Measurements from ENCODE around the gene ERICH6B. TPM values are rescaled to one million over a fixed set of nuclear protein-coding genes. Genes with fewer than 3 reads are reported as not detected.

Gene ERICH6B
- total and polyA plus RNA-seq, 2 of the 8 experiments (the other 6 are each of a cell fraction or from before 2014, with no cell fraction given) = not detected

DNA sequence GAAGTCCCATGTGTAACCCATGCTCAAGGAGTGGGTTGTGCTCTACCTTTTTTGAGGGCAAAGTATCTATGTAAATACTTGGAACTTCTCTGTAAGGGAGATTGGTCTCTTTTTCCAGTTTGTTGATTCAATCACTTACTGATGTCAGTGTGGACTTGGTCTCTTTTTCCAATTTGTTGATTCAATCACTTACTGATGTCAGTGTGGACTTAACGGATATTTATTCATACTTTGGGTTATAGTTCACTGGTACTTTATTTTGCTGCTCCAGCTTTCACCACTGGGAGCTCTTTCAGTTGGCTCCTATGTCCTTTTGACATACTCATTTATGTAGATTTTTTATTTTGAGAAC, 114.4 kb downstream of the ERICH6B start:
- Histone ChIP-seq H3K23ac (ENCODE audit: insufficient read length) (no peak overlapping the region), H3K79me1 (ENCODE audit: low read depth, low read length) (no peaks in the 10 kb centered on the region), H3K4ac (replicated peaks; ENCODE audit: insufficient read length, low read depth, low read length) (no peak overlapping the region), H3K23me2 (ENCODE audit: low read depth, low read length) (no peaks in the 10 kb centered on the region), H3K27ac (ENCODE audit: low read depth, low read length) (no peak overlapping the region), H3K4me3 (ENCODE audit: extremely low read depth in 1 of 4, insufficient read depth in 2 of 4, low read depth in 3 of 4, low read length in 4 of 4) (no peak overlapping the region), H2AFZ (ENCODE audit: low read length) (no peak overlapping the region), H3K18ac (ENCODE audit: extremely low read depth, low read length) (no peak overlapping the region), H2BK20ac (ENCODE audit: low read length) (no peak overlapping the region), H3K79me2 (ENCODE audit: control insufficient read depth in 1 of 2, insufficient read depth in 2 of 2, low read length in 2 of 2) (no peaks in the 10 kb centered on the region), H2BK5ac (ENCODE audit: low read depth, low read length) (no peak overlapping the region; the same call in 1 of the 2 replicates), H2BK120ac (replicated peaks; ENCODE audit: low read depth, low read length) (no peak overlapping the region), H3K14ac (ENCODE audit: insufficient read length) (no peak overlapping the region), H3K56ac (replicated peaks; ENCODE audit: insufficient read length, low read depth, low read length) (no peak overlapping the region), H4K91ac (replicated peaks; ENCODE audit: insufficient read length, low read length) (no peak overlapping the region), H3K4me1 (replicated peaks in 1 of 4; ENCODE audit: control insufficient read depth in 3 of 4, insufficient read depth in 4 of 4, low read length in 3 of 4) (no peaks in the 10 kb centered on the region), H3K27me3 (replicated peaks in 1 of 4; ENCODE audit: control insufficient read depth in 3 of 4, extremely low read depth in 1 of 4, insufficient read depth in 3 of 4, low read length in 3 of 4) (no peaks in the 10 kb centered on the region), H2BK15ac (ENCODE audit: low read length) (no peak overlapping the region), H4K20me1 (replicated peaks in 1 of 2; ENCODE audit: control insufficient read depth in 1 of 2, insufficient read depth in 2 of 2, low read length in 2 of 2) (peaks cover 0 to under 1% of the 10 kb centered on the region in 2 experiments), H3K9ac (replicated peaks in 1 of 4; ENCODE audit: extremely low read depth in 1 of 4, low read depth in 3 of 4, low read length in 3 of 4) (no peak overlapping the region), H3K36me3 (ENCODE audit: control insufficient read depth in 2 of 4, insufficient read depth in 4 of 4, low read length in 3 of 4) (peaks cover 12 to 46% (median 31%) of the 10 kb centered on the region in 4 experiments), H4K5ac (ENCODE audit: insufficient read length, low read depth, low read length) (no peak overlapping the region), H4K8ac (ENCODE audit: extremely low read depth, insufficient read depth, low read length) (no peak overlapping the region), H3K4me2 (ENCODE audit: insufficient read depth in 1 of 2, low read depth in 2 of 2, low read length in 2 of 2) (no peak overlapping the region), H2AK5ac (ENCODE audit: low read depth, low read length) (no peak overlapping the region), H3K9me3 (ENCODE audit: insufficient read depth in 2 of 2, low read depth in 1 of 2, low read length in 1 of 2) (no peaks in the 10 kb centered on the region), H2BK12ac (ENCODE audit: low read depth, low read length) (no peak overlapping the region)
- 88% methylated on average over 1 of the region's 1 CpG; no CpG with 5 or more reads in 1 of the 2 experiments for WGBS, 2 experiments (ENCODE audit: extremely low coverage in 1 of 2, insufficient coverage in 1 of 2, insufficient read length in 1 of 2, insufficient replicate concordance in 2 of 2, low coverage in 1 of 2, low lambda C conversion rate in 2 of 2, missing lambda C conversion rate in 1 of 2)
- ChIA-PET CTCF (ENCODE audit: partially characterized antibody) (no interaction called here), POLR2A (ENCODE audit: partially characterized antibody) (no interaction called here)
- FAIRE-seq (no peak), DNase-seq (ENCODE audit: low read depth in 1 of 2, low spot score in 2 of 2) (no peak)
- TF ChIP-seq, protein P1, sequence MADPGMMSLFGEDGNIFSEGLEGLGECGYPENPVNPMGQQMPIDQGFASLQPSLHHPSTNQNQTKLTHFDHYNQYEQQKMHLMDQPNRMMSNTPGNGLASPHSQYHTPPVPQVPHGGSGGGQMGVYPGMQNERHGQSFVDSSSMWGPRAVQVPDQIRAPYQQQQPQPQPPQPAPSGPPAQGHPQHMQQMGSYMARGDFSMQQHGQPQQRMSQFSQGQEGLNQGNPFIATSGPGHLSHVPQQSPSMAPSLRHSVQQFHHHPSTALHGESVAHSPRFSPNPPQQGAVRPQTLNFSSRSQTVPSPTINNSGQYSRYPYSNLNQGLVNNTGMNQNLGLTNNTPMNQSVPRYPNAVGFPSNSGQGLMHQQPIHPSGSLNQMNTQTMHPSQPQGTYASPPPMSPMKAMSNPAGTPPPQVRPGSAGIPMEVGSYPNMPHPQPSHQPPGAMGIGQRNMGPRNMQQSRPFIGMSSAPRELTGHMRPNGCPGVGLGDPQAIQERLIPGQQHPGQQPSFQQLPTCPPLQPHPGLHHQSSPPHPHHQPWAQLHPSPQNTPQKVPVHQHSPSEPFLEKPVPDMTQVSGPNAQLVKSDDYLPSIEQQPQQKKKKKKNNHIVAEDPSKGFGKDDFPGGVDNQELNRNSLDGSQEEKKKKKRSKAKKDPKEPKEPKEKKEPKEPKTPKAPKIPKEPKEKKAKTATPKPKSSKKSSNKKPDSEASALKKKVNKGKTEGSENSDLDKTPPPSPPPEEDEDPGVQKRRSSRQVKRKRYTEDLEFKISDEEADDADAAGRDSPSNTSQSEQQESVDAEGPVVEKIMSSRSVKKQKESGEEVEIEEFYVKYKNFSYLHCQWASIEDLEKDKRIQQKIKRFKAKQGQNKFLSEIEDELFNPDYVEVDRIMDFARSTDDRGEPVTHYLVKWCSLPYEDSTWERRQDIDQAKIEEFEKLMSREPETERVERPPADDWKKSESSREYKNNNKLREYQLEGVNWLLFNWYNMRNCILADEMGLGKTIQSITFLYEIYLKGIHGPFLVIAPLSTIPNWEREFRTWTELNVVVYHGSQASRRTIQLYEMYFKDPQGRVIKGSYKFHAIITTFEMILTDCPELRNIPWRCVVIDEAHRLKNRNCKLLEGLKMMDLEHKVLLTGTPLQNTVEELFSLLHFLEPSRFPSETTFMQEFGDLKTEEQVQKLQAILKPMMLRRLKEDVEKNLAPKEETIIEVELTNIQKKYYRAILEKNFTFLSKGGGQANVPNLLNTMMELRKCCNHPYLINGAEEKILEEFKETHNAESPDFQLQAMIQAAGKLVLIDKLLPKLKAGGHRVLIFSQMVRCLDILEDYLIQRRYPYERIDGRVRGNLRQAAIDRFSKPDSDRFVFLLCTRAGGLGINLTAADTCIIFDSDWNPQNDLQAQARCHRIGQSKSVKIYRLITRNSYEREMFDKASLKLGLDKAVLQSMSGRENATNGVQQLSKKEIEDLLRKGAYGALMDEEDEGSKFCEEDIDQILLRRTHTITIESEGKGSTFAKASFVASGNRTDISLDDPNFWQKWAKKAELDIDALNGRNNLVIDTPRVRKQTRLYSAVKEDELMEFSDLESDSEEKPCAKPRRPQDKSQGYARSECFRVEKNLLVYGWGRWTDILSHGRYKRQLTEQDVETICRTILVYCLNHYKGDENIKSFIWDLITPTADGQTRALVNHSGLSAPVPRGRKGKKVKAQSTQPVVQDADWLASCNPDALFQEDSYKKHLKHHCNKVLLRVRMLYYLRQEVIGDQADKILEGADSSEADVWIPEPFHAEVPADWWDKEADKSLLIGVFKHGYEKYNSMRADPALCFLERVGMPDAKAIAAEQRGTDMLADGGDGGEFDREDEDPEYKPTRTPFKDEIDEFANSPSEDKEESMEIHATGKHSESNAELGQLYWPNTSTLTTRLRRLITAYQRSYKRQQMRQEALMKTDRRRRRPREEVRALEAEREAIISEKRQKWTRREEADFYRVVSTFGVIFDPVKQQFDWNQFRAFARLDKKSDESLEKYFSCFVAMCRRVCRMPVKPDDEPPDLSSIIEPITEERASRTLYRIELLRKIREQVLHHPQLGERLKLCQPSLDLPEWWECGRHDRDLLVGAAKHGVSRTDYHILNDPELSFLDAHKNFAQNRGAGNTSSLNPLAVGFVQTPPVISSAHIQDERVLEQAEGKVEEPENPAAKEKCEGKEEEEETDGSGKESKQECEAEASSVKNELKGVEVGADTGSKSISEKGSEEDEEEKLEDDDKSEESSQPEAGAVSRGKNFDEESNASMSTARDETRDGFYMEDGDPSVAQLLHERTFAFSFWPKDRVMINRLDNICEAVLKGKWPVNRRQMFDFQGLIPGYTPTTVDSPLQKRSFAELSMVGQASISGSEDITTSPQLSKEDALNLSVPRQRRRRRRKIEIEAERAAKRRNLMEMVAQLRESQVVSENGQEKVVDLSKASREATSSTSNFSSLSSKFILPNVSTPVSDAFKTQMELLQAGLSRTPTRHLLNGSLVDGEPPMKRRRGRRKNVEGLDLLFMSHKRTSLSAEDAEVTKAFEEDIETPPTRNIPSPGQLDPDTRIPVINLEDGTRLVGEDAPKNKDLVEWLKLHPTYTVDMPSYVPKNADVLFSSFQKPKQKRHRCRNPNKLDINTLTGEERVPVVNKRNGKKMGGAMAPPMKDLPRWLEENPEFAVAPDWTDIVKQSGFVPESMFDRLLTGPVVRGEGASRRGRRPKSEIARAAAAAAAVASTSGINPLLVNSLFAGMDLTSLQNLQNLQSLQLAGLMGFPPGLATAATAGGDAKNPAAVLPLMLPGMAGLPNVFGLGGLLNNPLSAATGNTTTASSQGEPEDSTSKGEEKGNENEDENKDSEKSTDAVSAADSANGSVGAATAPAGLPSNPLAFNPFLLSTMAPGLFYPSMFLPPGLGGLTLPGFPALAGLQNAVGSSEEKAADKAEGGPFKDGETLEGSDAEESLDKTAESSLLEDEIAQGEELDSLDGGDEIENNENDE (IDR thresholded peaks at IDR 0.05; ENCODE audit: insufficient replicate concordance, low read length) = no peak
